ENCODE data around the gene CISD2. TPM values are rescaled to one million over a fixed set of nuclear protein-coding genes. Genes with fewer than 3 reads are reported as not detected.
"Not testable (repeated sequence)": the region's sequence is repeated elsewhere in the genome, so short reads cannot be mapped to it uniquely, and the experiment has no call there.

CISD2 gene
- total RNA-seq, 4 donors from 2014 or later: 9.9 to 11.1 (median 10.4) TPM

- no peaks in the 10 kb centered on the region for H3K4me1 ChIP-seq
- H3K36me3 ChIP-seq: peaks cover 3% of the 10 kb centered on the region
- TF ChIP-seq EP300 (IDR thresholded peaks at IDR 0.05): no peak
- TF ChIP-seq POLR2AphosphoS5 (IDR thresholded peaks at IDR 0.05): no peak
- no peak overlapping the region for H3K27ac ChIP-seq
- no peak overlapping the region for H3K4me3 ChIP-seq
- no peaks in the 10 kb centered on the region for H3K9me3 ChIP-seq
- no peak for DNase-seq (ENCODE audit: low spot score in 2 of 2)
- 100% methylated on average over 1 of the region's 1 CpG for WGBS
- H3K27me3 ChIP-seq: no peaks in the 10 kb centered on the region
These were observed 12.6 kb downstream of the CISD2 start for GRCh38 chr4:102881343-102881742.

- 91% methylated on average over 2 of the region's 2 CpGs for WGBS
- no peaks in the 10 kb centered on the region for H3K4me1 ChIP-seq
- no peaks in the 10 kb centered on the region for H3K27me3 ChIP-seq
- no peaks in the 10 kb centered on the region for H3K9me3 ChIP-seq
- H3K36me3 ChIP-seq: no peaks in the 10 kb centered on the region
- no peak for TF ChIP-seq POLR2A (IDR thresholded peaks at IDR 0.05)
- no peak for TF ChIP-seq CTCF (IDR thresholded peaks at IDR 0.05)
- no peak for TF ChIP-seq EP300 (IDR thresholded peaks at IDR 0.05)
- no peak for TF ChIP-seq POLR2AphosphoS5 (IDR thresholded peaks at IDR 0.05)
- H3K4me3 ChIP-seq: no peak overlapping the region
- DNase-seq (ENCODE audit: low spot score in 2 of 2): no peak
- H3K27ac ChIP-seq: no peak overlapping the region
These were observed 14.5 kb downstream of the CISD2 start for GRCh38 chr4:102883278-102883677.

GRCh38 chr4:102888570-102888969, 19.8 kb downstream of the CISD2 start:
- not testable (repeated sequence) for H3K9me3 ChIP-seq; DNase-seq (ENCODE audit: low spot score in 2 of 2)

GRCh38 chr4:102889866-102890265, 21.1 kb downstream of the CISD2 start:
- not testable (repeated sequence) for H3K4me1 ChIP-seq; H3K36me3 ChIP-seq; H3K9me3 ChIP-seq; H3K27ac ChIP-seq; DNase-seq (ENCODE audit: low spot score in 2 of 2); H3K27me3 ChIP-seq; H3K4me3 ChIP-seq
- 48% methylated on average over 3 of the region's 3 CpGs for WGBS

More at GRCh38 chr4:102888570-102888969, 19.8 kb downstream of the CISD2 start:
- not testable (repeated sequence) for H3K4me1 ChIP-seq, H3K36me3 ChIP-seq, H3K27ac ChIP-seq, H3K27me3 ChIP-seq, H3K4me3 ChIP-seq
- WGBS: 90% methylated on average over 2 of the region's 2 CpGs

GRCh38 chr4:102896547-102896946, 27.8 kb downstream of the CISD2 start:
- not testable (repeated sequence) for H3K4me1 ChIP-seq; H3K9me3 ChIP-seq; H3K27ac ChIP-seq; H3K4me3 ChIP-seq; H3K36me3 ChIP-seq; DNase-seq (ENCODE audit: low spot score in 2 of 2); H3K27me3 ChIP-seq
- 84% methylated on average over 5 of the region's 5 CpGs for WGBS

- 91% methylated on average over 3 of the region's 3 CpGs for WGBS
- H3K4me1 ChIP-seq: not testable (repeated sequence)
These were observed 28.8 kb downstream of the CISD2 start for GRCh38 chr4:102897610-102898009.

GRCh38 chr4:102901804-102902203, 33.0 kb downstream of the CISD2 start:
- DNase-seq (ENCODE audit: low spot score in 2 of 2): no peak
- TF ChIP-seq POLR2A (IDR thresholded peaks at IDR 0.05) (no peak), EP300 (IDR thresholded peaks at IDR 0.05) (no peak), CTCF (IDR thresholded peaks at IDR 0.05) (no peak)
- Histone ChIP-seq H3K27ac (no peak overlapping the region), H3K4me1 (no peaks in the 10 kb centered on the region), H3K27me3 (no peaks in the 10 kb centered on the region), H3K36me3 (no peaks in the 10 kb centered on the region), H3K9me3 (no peaks in the 10 kb centered on the region), H3K4me3 (no peak overlapping the region)
- WGBS: 81% methylated on average over 2 of the region's 2 CpGs

More at GRCh38 chr4:102897610-102898009, 28.8 kb downstream of the CISD2 start:
- H3K36me3 ChIP-seq; DNase-seq (ENCODE audit: low spot score in 2 of 2); H3K27ac ChIP-seq; H3K27me3 ChIP-seq; H3K4me3 ChIP-seq; H3K9me3 ChIP-seq: not testable (repeated sequence)

GRCh38 chr4:102918859-102919258, 50.1 kb downstream of the CISD2 start:
- Histone ChIP-seq H3K27me3 (no peaks in the 10 kb centered on the region), H3K9me3 (peaks cover 8% of the 10 kb centered on the region), H3K36me3 (no peaks in the 10 kb centered on the region), H3K4me3 (no peak overlapping the region), H3K27ac (no peak overlapping the region), H3K4me1 (no peaks in the 10 kb centered on the region)
- no peak for DNase-seq (ENCODE audit: low spot score in 2 of 2)
- 87% methylated on average over 3 of the region's 3 CpGs for WGBS
- TF ChIP-seq POLR2A (IDR thresholded peaks at IDR 0.05) (no peak), POLR2AphosphoS5 (IDR thresholded peaks at IDR 0.05) (no peak), CTCF (IDR thresholded peaks at IDR 0.05) (no peak), EP300 (IDR thresholded peaks at IDR 0.05) (no peak)

- WGBS: 96% methylated on average over 7 of the region's 8 CpGs
- not testable (repeated sequence) for H3K27ac ChIP-seq; H3K36me3 ChIP-seq; H3K4me3 ChIP-seq; DNase-seq (ENCODE audit: low spot score in 2 of 2); H3K27me3 ChIP-seq; H3K4me1 ChIP-seq; H3K9me3 ChIP-seq
These were observed 50.9 kb downstream of the CISD2 start for GRCh38 chr4:102919697-102920096.
